Measurements from ENCODE around the gene RASAL2. TPM values are rescaled to one million over a fixed set of nuclear protein-coding genes. Genes with fewer than 3 reads are reported as not detected.
"Not testable (repeated sequence)": the region's sequence is repeated elsewhere in the genome, so short reads cannot be mapped to it uniquely, and the experiment has no call there.

The RASAL2 gene
- total and polyA plus RNA-seq, 2 donors (not counting 1 experiment from before 2014, with no cell fraction given) = 11.9 to 21.8 TPM

DNA sequence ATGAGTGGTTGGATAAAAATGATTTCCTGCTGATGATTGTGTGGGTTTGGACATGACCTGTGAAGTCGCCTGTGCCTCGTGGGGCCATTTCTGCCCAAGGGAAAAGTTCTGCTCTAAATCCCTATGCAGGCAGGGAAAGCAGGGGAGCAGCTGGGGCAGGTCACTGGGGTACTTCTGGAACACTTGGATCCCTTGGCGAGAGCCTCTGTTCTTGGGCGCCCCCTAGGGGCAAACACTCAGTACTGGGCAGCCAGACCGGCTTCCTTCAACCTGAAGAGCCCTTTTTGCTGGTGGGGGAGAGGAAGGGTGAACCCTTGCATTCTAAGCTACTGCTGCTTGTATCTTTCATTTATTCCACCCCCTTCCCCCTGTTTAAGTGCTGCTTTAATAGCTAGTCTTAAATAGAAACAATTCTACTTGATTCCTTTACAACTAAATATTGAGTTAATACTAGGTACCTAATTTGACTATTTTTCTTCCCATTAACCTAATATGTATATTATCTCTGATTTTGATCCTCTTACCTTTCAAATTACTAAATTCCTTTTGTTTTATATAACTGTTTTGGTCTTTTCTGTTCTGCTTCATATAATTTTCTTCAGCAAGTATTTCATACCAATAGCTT is 407.9 kb downstream of the RASAL2 start:
- Histone ChIP-seq H3K4me3 (replicated peaks in 1 of 4; ENCODE audit: control extremely low read depth in 1 of 4, insufficient read depth in 1 of 4, low read depth in 3 of 4, low read length in 4 of 4) (no peak overlapping the region), H3K4me1 (ENCODE audit: control insufficient read depth, extremely low read depth, insufficient read depth, low read length) (no peaks in the 10 kb centered on the region), H3K4me2 (ENCODE audit: extremely low read depth, insufficient read depth, low read length) (no peak overlapping the region), H4K20me1 (ENCODE audit: control insufficient read depth, extremely low read depth, insufficient read depth, low read length) (no peaks in the 10 kb centered on the region), H3K36me3 (ENCODE audit: control insufficient read depth, insufficient read depth, low read length) (no peaks in the 10 kb centered on the region), H2AFZ (ENCODE audit: low read length) (no peak overlapping the region), H3K79me2 (ENCODE audit: control insufficient read depth, insufficient read depth, low read length) (no peaks in the 10 kb centered on the region), H3K9ac (ENCODE audit: insufficient read depth, low read length) (no peak overlapping the region), H3K27ac (ENCODE audit: insufficient read depth, low read length) (no peak overlapping the region), H3K27me3 (ENCODE audit: control insufficient read depth, insufficient read depth, low read length) (no peaks in the 10 kb centered on the region), H3K9me3 (ENCODE audit: control insufficient read depth, insufficient read depth, low read depth, low read length) (no peaks in the 10 kb centered on the region)
- no peak for TF ChIP-seq EZH2 (IDR thresholded peaks at IDR 0.05; ENCODE audit: low read length, missing control alignments)
- TF ChIP-seq, protein P1, sequence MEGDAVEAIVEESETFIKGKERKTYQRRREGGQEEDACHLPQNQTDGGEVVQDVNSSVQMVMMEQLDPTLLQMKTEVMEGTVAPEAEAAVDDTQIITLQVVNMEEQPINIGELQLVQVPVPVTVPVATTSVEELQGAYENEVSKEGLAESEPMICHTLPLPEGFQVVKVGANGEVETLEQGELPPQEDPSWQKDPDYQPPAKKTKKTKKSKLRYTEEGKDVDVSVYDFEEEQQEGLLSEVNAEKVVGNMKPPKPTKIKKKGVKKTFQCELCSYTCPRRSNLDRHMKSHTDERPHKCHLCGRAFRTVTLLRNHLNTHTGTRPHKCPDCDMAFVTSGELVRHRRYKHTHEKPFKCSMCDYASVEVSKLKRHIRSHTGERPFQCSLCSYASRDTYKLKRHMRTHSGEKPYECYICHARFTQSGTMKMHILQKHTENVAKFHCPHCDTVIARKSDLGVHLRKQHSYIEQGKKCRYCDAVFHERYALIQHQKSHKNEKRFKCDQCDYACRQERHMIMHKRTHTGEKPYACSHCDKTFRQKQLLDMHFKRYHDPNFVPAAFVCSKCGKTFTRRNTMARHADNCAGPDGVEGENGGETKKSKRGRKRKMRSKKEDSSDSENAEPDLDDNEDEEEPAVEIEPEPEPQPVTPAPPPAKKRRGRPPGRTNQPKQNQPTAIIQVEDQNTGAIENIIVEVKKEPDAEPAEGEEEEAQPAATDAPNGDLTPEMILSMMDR (conservative IDR thresholded peaks at IDR 0.05 in 1 of 2, IDR thresholded peaks at IDR 0.05 in 1 of 2; ENCODE audit: low read depth in 1 of 2, low read length in 2 of 2) = peak; percentile 93 to 98
- peak; percentile 46 to 74 for DNase-seq (ENCODE audit: low read depth in 2 of 2)

DNA sequence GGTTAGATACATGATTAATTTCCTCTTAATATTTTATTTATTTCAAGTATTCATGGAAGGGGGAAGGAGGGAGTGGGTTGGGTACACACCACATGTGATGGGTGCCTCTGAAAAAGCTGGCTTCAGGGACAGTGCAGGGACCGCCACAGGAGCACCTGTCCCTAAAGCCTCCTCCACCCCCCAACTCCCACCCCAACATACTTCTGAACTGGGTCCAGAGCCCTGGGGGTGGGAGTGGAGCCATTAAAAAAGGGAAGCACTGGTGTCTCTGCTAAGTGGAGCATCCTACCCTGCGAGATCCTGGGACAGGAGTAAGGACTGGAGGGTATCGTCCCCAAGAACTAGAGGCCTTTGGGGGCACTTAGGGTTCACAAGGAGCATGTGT is 408.4 kb downstream of the RASAL2 start:
- Histone ChIP-seq H3K79me2 (ENCODE audit: control insufficient read depth, insufficient read depth, low read length) (no peaks in the 10 kb centered on the region), H3K4me2 (ENCODE audit: extremely low read depth, insufficient read depth, low read length) (no peak overlapping the region), H3K27ac (ENCODE audit: insufficient read depth, low read length) (no peak overlapping the region), H2AFZ (ENCODE audit: low read length) (no peak overlapping the region), H3K9me3 (ENCODE audit: control insufficient read depth, insufficient read depth, low read depth, low read length) (no peaks in the 10 kb centered on the region), H3K36me3 (ENCODE audit: control insufficient read depth, insufficient read depth, low read length) (no peaks in the 10 kb centered on the region), H3K27me3 (ENCODE audit: control insufficient read depth, insufficient read depth, low read length) (no peaks in the 10 kb centered on the region), H3K4me1 (ENCODE audit: control insufficient read depth, extremely low read depth, insufficient read depth, low read length) (no peaks in the 10 kb centered on the region), H3K4me3 (replicated peaks in 1 of 4; ENCODE audit: control extremely low read depth in 1 of 4, insufficient read depth in 1 of 4, low read depth in 3 of 4, low read length in 4 of 4) (no peak overlapping the region), H4K20me1 (ENCODE audit: control insufficient read depth, extremely low read depth, insufficient read depth, low read length) (no peaks in the 10 kb centered on the region), H3K9ac (ENCODE audit: insufficient read depth, low read length) (no peak overlapping the region)
- TF ChIP-seq, protein P1 (conservative IDR thresholded peaks at IDR 0.05 in 1 of 2, IDR thresholded peaks at IDR 0.05 in 1 of 2; ENCODE audit: low read depth in 1 of 2, low read length in 2 of 2) = no peak
- no peak for TF ChIP-seq EZH2 (IDR thresholded peaks at IDR 0.05; ENCODE audit: low read length, missing control alignments)
- no peak for DNase-seq (ENCODE audit: low read depth in 2 of 2)

- Histone ChIP-seq H3K9me3 (ENCODE audit: control insufficient read depth, insufficient read depth, low read depth, low read length) (no peaks in the 10 kb centered on the region), H3K4me2 (ENCODE audit: extremely low read depth, insufficient read depth, low read length) (no peak overlapping the region), H2AFZ (ENCODE audit: low read length) (no peak overlapping the region), H3K36me3 (ENCODE audit: control insufficient read depth, insufficient read depth, low read length) (no peaks in the 10 kb centered on the region), H3K27me3 (ENCODE audit: control insufficient read depth, insufficient read depth, low read length) (no peaks in the 10 kb centered on the region), H3K4me1 (ENCODE audit: control insufficient read depth, extremely low read depth, insufficient read depth, low read length) (no peaks in the 10 kb centered on the region), H3K9ac (ENCODE audit: insufficient read depth, low read length) (no peak overlapping the region), H3K4me3 (replicated peaks in 1 of 4; ENCODE audit: control extremely low read depth in 1 of 4, insufficient read depth in 1 of 4, low read depth in 3 of 4, low read length in 4 of 4) (no peak overlapping the region), H3K79me2 (ENCODE audit: control insufficient read depth, insufficient read depth, low read length) (no peaks in the 10 kb centered on the region), H3K27ac (ENCODE audit: insufficient read depth, low read length) (no peak overlapping the region), H4K20me1 (ENCODE audit: control insufficient read depth, extremely low read depth, insufficient read depth, low read length) (no peaks in the 10 kb centered on the region)
- no peak for DNase-seq (ENCODE audit: low read depth in 2 of 2)
- TF ChIP-seq, protein P1 (conservative IDR thresholded peaks at IDR 0.05 in 1 of 2, IDR thresholded peaks at IDR 0.05 in 1 of 2; ENCODE audit: low read depth in 1 of 2, low read length in 2 of 2) = no peak
- TF ChIP-seq EZH2 (IDR thresholded peaks at IDR 0.05; ENCODE audit: low read length, missing control alignments) = no peak
Measured at GRCh38 chr1:178502856-178503255, 409.0 kb downstream of the RASAL2 start.

- not testable (repeated sequence) for H3K4me3 ChIP-seq (replicated peaks in 1 of 4; ENCODE audit: control extremely low read depth in 1 of 4, insufficient read depth in 1 of 4, low read depth in 3 of 4, low read length in 4 of 4); H3K36me3 ChIP-seq (ENCODE audit: control insufficient read depth, insufficient read depth, low read length); H3K4me1 ChIP-seq (ENCODE audit: control insufficient read depth, extremely low read depth, insufficient read depth, low read length); H3K9me3 ChIP-seq (ENCODE audit: control insufficient read depth, insufficient read depth, low read depth, low read length); H4K20me1 ChIP-seq (ENCODE audit: control insufficient read depth, extremely low read depth, insufficient read depth, low read length); H3K4me2 ChIP-seq (ENCODE audit: extremely low read depth, insufficient read depth, low read length); DNase-seq (ENCODE audit: low read depth in 2 of 2); H3K9ac ChIP-seq (ENCODE audit: insufficient read depth, low read length); H3K27ac ChIP-seq (ENCODE audit: insufficient read depth, low read length); H3K79me2 ChIP-seq (ENCODE audit: control insufficient read depth, insufficient read depth, low read length); H2AFZ ChIP-seq (ENCODE audit: low read length); H3K27me3 ChIP-seq (ENCODE audit: control insufficient read depth, insufficient read depth, low read length)
Measured at GRCh38 chr1:178503316-178503715, 409.4 kb downstream of the RASAL2 start.
